H1 (cell line): Measurements from ENCODE around the gene UTP14A. TPM values are rescaled to one million over a fixed set of nuclear protein-coding genes. Genes with fewer than 3 reads are reported as not detected.

Experiments used
- polyA plus RNA-seq, 7 experiments: library from polyadenylated mRNA; depleted of rRNA in 3 of 7; stranded (reverse) in 5 of 7; unstranded in 2 of 7; fragments of >200 nt in 5 of 7; fragments of 200-250 nt in 2 of 7; gene quantifications; 1 replicate in 5 of 7; 2 replicates in 1 of 7; 4 replicates in 1 of 7; pipeline versions ENCODE4 v1.2.1 to v1.2.3, GENCODE V29; 2011 to 2013; ENCODE audit warnings: missing spikeins in 2 of 7, mixed read lengths in 2 of 7
- total RNA-seq: library from RNA; stranded (reverse); fragmentation: NEBNext Ultra II Directional; extraction: Animal tissue kit (Norgen Biotek cat#: 25700); gene quantifications from 2 replicates; pipeline ENCODE4 v1.2.1, GENCODE V29; 2021

The UTP14A gene
- total and polyA plus RNA-seq, 2 of the 8 experiments (the other 6 are each of a cell fraction or from before 2014, with no cell fraction given): 4.5 to 24.0 TPM

Other genes with a start within 250 kb of the UTP14A start
- gene XPNPEP2, start 167.2 kb upstream of the UTP14A start, total RNA-seq: 0.25 TPM in 1 of 2 replicates, not detected in the other
- 0.14 and 0.27 TPM in 2 replicates for gene XPNPEP2, start 167.2 kb upstream of the UTP14A start, polyA plus RNA-seq (2011; rRNA removed)
- gene SASH3, start 126.2 kb upstream of the UTP14A start, total RNA-seq: not detected in 2 replicates
- gene SASH3, start 126.2 kb upstream of the UTP14A start, polyA plus RNA-seq (2011; rRNA removed): not detected in 2 replicates
- gene ZDHHC9, start 62.3 kb upstream of the UTP14A start, total RNA-seq: 28.3 and 29.7 TPM in 2 replicates
- 18.1 and 20.3 TPM in 2 replicates for gene ZDHHC9, start 62.3 kb upstream of the UTP14A start, polyA plus RNA-seq (2011; rRNA removed)
- 6.2 and 9.0 TPM in 2 replicates for gene BCORL1, start 76.5 kb downstream of the UTP14A start, total RNA-seq
- gene BCORL1, start 76.5 kb downstream of the UTP14A start, polyA plus RNA-seq (2011; rRNA removed): 1.4 and 1.9 TPM in 2 replicates
- 1.8 and 2.3 TPM in 2 replicates for gene ELF4, start 204.3 kb downstream of the UTP14A start, total RNA-seq
- 2.0 and 2.2 TPM in 2 replicates for gene ELF4, start 204.3 kb downstream of the UTP14A start, polyA plus RNA-seq (2011; rRNA removed)